HG02642 (cell line): ENCODE results near the gene KIF17.
A peak's percentile ranks its signal among the peaks of the same experiment; 100 is the strongest.

ENCODE experiments used
- ATAC-seq: cut with Tn5 transposase; IDR thresholded peaks from one replicate; pipeline ENCODE4 v1.9.1; 2021; ENCODE audit warnings: mild to moderate bottlenecking; ENCODE audit not compliant: unreplicated experiment, poor library complexity

KIF17 gene

GRCh38 chr1:20663969-20664715, 53.7 kb downstream of the KIF17 start:
- no peak for ATAC-seq

GRCh38 chr1:20663365-20663764, 54.4 kb downstream of the KIF17 start:
- no peak for ATAC-seq

GRCh38 chr1:20662110-20662475, 55.7 kb downstream of the KIF17 start:
- no peak for ATAC-seq

GRCh38 chr1:20661207-20662109, 56.3 kb downstream of the KIF17 start, which contains the start of gene DDOST:
DDOST (minus strand) TSS chr1:20661369; CDS start chr1:20661350, 19 bp downstream.
- ATAC-seq, result peak; percentile 96

GRCh38 chr1:20660847-20661206, 57.0 kb downstream of the KIF17 start:
- ATAC-seq, result peak; percentile 8

GRCh38 chr1:20660363-20660762, 57.4 kb downstream of the KIF17 start:
- no peak for ATAC-seq

- ATAC-seq, result no peak
Observed at GRCh38 chr1:20658166-20658915, 59.5 kb downstream of the KIF17 start.

GRCh38 chr1:20657024-20657423, 60.8 kb downstream of the KIF17 start:
- no peak for ATAC-seq

GRCh38 chr1:20654104-20654690, 63.6 kb downstream of the KIF17 start:
- ATAC-seq, result no peak

- no peak for ATAC-seq
Observed at GRCh38 chr1:20652300-20652699, 65.5 kb downstream of the KIF17 start.

GRCh38 chr1:20648946-20649345, 68.9 kb downstream of the KIF17 start:
- ATAC-seq, result no peak

GRCh38 chr1:20648438-20648837, 69.4 kb downstream of the KIF17 start:
- no peak for ATAC-seq

GRCh38 chr1:20645414-20645813, 72.4 kb downstream of the KIF17 start:
- ATAC-seq, result no peak

GRCh38 chr1:20644416-20644815, 73.4 kb downstream of the KIF17 start:
- ATAC-seq, result no peak

- ATAC-seq, result no peak
Observed at GRCh38 chr1:20643080-20643479, 74.7 kb downstream of the KIF17 start.

GRCh38 chr1:20641975-20642374, 75.8 kb downstream of the KIF17 start:
- no peak for ATAC-seq

- ATAC-seq, result no peak
Observed at GRCh38 chr1:20640183-20640597, 77.6 kb downstream of the KIF17 start.

GRCh38 chr1:20636785-20637347, 80.9 kb downstream of the KIF17 start:
- no peak for ATAC-seq

- no peak for ATAC-seq
Observed at GRCh38 chr1:20634594-20635084, 83.2 kb downstream of the KIF17 start.

- ATAC-seq, result no peak
Observed at GRCh38 chr1:20634065-20634593, 83.7 kb downstream of the KIF17 start.
